H1 (cell line): ENCODE results near the gene CCDC138. TPM values are rescaled to one million over a fixed set of nuclear protein-coding genes. Genes with fewer than 3 reads are reported as not detected.

Experiments used
- CTCF ChIA-PET: fragments of 300-600 bp; sonication (Branson Sonifier 250); formaldehyde crosslinking; loops from one replicate; lab custom pipeline; 2021; ENCODE audit not compliant: partially characterized antibody; lab: Charles Lee
- POLR2A ChIA-PET: fragments of 300-600 bp; sonication (Branson Sonifier 250); formaldehyde crosslinking; loops from one replicate; lab custom pipeline; 2021; ENCODE audit warnings: inconsistent platforms; ENCODE audit not compliant: partially characterized antibody; lab: Charles Lee
- DNase-seq, 2 experiments: peaks; one replicate each; pipeline versions ENCODE4 v3.0.0 to v3.0.0-alpha.2; 2010 to 2022; ENCODE audit warnings: low spot score in 2 of 2, low read depth in 1 of 2, mixed read lengths in 1 of 2
- FAIRE-seq: peaks from 2 replicates; lab custom pipeline; 2011; peaks lifted over from hg19 to GRCh38; lab: Jason Lieb, UNC
- H2AFZ ChIP-seq: 2 replicates; pipeline ENCODE4 v1.8.1; 2012; ENCODE audit warnings: low read length, inconsistent platforms
- H2AK5ac ChIP-seq: 2 replicates; pipeline ENCODE4 v1.6.1; 2013; ENCODE audit warnings: low read depth, low read length
- H2BK120ac ChIP-seq: replicated peaks from 2 replicates; pipeline ENCODE3; 2013; ENCODE audit warnings: low read depth, low read length, inconsistent platforms
- H2BK12ac ChIP-seq: 2 replicates; pipeline ENCODE4 v1.6.1; 2013; ENCODE audit warnings: low read depth, low read length
- H2BK15ac ChIP-seq: 2 replicates; pipeline ENCODE4 v1.6.1; 2013; ENCODE audit warnings: low read length
- H2BK20ac ChIP-seq: 2 replicates; pipeline ENCODE4 v1.6.1; 2013; ENCODE audit warnings: low read length
- H2BK5ac ChIP-seq: 2 replicates; pipeline ENCODE4 v1.6.1; 2013; ENCODE audit warnings: low read depth, low read length
- H3K14ac ChIP-seq: 2 replicates; pipeline ENCODE4 v1.6.1; 2013; ENCODE audit warnings: inconsistent platforms; ENCODE audit not compliant: insufficient read length
- H3K18ac ChIP-seq: 2 replicates; pipeline ENCODE4 v1.6.1; 2013; ENCODE audit warnings: low read length; ENCODE audit errors: extremely low read depth
- H3K23ac ChIP-seq: 2 replicates; pipeline ENCODE4 v1.6.1; 2013; ENCODE audit warnings: inconsistent platforms; ENCODE audit not compliant: insufficient read length
- H3K23me2 ChIP-seq: 2 replicates; pipeline ENCODE4 v1.6.1; 2013; ENCODE audit warnings: low read depth, low read length
- H3K27ac ChIP-seq: 2 replicates; pipeline ENCODE4 v1.6.1; 2011; ENCODE audit warnings: low read depth, low read length, inconsistent platforms
- H3K27me3 ChIP-seq, 4 experiments: replicated peaks in 1 of 4; 1 replicate in 1 of 4; 2 replicates in 3 of 4; pipeline versions ENCODE4 v1.6.1 to v1.8.1; 2011 to 2013; ENCODE audit warnings: low read length in 3 of 4, mild to moderate bottlenecking in 3 of 4, inconsistent platforms in 2 of 4, mixed read lengths in 2 of 4, moderate library complexity in 1 of 4; ENCODE audit not compliant: control insufficient read depth in 3 of 4, insufficient read depth in 3 of 4; ENCODE audit errors: extremely low read depth in 1 of 4
- H3K36me3 ChIP-seq, 4 experiments: 2 replicates each; pipeline versions ENCODE4 v1.6.1 to v1.8.1; 2011 to 2013; ENCODE audit warnings: mild to moderate bottlenecking in 4 of 4, low read length in 3 of 4, moderate library complexity in 2 of 4, control low read depth in 1 of 4, inconsistent platforms in 1 of 4; ENCODE audit not compliant: insufficient read depth in 4 of 4, control insufficient read depth in 2 of 4
- H3K4ac ChIP-seq: replicated peaks from 2 replicates; pipeline ENCODE3; 2013; ENCODE audit warnings: low read length, low read depth, mixed read lengths, inconsistent platforms; ENCODE audit not compliant: insufficient read length
- H3K4me1 ChIP-seq, 4 experiments: replicated peaks in 1 of 4; 1 replicate in 1 of 4; 2 replicates in 3 of 4; pipeline versions ENCODE4 v1.6.1 to v1.8.1; 2011 to 2013; ENCODE audit warnings: low read length in 3 of 4, inconsistent platforms in 2 of 4, mixed read lengths in 1 of 4; ENCODE audit not compliant: insufficient read depth in 4 of 4, control insufficient read depth in 3 of 4
- H3K4me2 ChIP-seq, 2 experiments: 2 replicates each; pipeline versions ENCODE4 v1.6.1 to v1.8.1; 2011 to 2013; ENCODE audit warnings: low read depth in 2 of 2, low read length in 2 of 2, control low read depth in 1 of 2, inconsistent platforms in 1 of 2, mild to moderate bottlenecking in 1 of 2; ENCODE audit not compliant: insufficient read depth in 1 of 2
- H3K4me3 ChIP-seq, 4 experiments: fragments of 200-600, 300-600 bp in 1 of 4; sonication (generic), shearing (Covaris generic), sonication (Bioruptor Twin) in 1 of 4; 2 replicates each; pipeline versions ENCODE4 v1.5.1 to v1.8.1; 2011 to 2016; ENCODE audit warnings: low read length in 4 of 4, low read depth in 3 of 4, control low read depth in 2 of 4, inconsistent platforms in 2 of 4, mild to moderate bottlenecking in 2 of 4, mixed read lengths in 1 of 4, moderate library complexity in 1 of 4; ENCODE audit not compliant: insufficient read depth in 2 of 4; ENCODE audit errors: extremely low read depth in 1 of 4
- H3K56ac ChIP-seq: replicated peaks from 2 replicates; pipeline ENCODE3; 2013; ENCODE audit warnings: low read depth, mild to moderate bottlenecking, mixed read lengths, low read length, inconsistent platforms; ENCODE audit not compliant: insufficient read length
- H3K79me1 ChIP-seq: 2 replicates; pipeline ENCODE4 v1.6.1; 2013; ENCODE audit warnings: low read depth, low read length, control low read depth
- H3K79me2 ChIP-seq, 2 experiments: 2 replicates each; pipeline versions ENCODE4 v1.6.1 to v1.8.1; 2012 to 2013; ENCODE audit warnings: low read length in 2 of 2, mild to moderate bottlenecking in 2 of 2, inconsistent platforms in 1 of 2; ENCODE audit not compliant: insufficient read depth in 2 of 2, control insufficient read depth in 1 of 2
- H3K9ac ChIP-seq, 4 experiments: replicated peaks in 1 of 4; 1 replicate in 1 of 4; 2 replicates in 3 of 4; pipeline versions ENCODE4 v1.6.1 to v1.8.1; 2011 to 2013; ENCODE audit warnings: low read depth in 3 of 4, low read length in 3 of 4, control low read depth in 2 of 4, mild to moderate bottlenecking in 2 of 4, moderate library complexity in 2 of 4, inconsistent platforms in 1 of 4; ENCODE audit errors: extremely low read depth in 1 of 4
- H3K9me3 ChIP-seq, 2 experiments: 2 replicates each; pipeline versions ENCODE4 v1.6.1 to v1.8.1; 2012 to 2013; ENCODE audit warnings: mild to moderate bottlenecking in 2 of 2, moderate library complexity in 2 of 2, control low read depth in 1 of 2, inconsistent platforms in 1 of 2, low read depth in 1 of 2, low read length in 1 of 2, mixed read lengths in 1 of 2; ENCODE audit not compliant: insufficient read depth in 2 of 2
- H4K20me1 ChIP-seq, 2 experiments: replicated peaks in 1 of 2; 2 replicates each; pipeline versions ENCODE3 to v1.8.1; 2011 to 2013; ENCODE audit warnings: inconsistent platforms in 2 of 2, low read length in 2 of 2, mild to moderate bottlenecking in 1 of 2; ENCODE audit not compliant: insufficient read depth in 2 of 2, control insufficient read depth in 1 of 2
- H4K5ac ChIP-seq: 2 replicates; pipeline ENCODE4 v1.6.1; 2013; ENCODE audit warnings: low read length, low read depth, mixed read lengths, inconsistent platforms; ENCODE audit not compliant: insufficient read length
- H4K8ac ChIP-seq: 2 replicates; pipeline ENCODE4 v1.8.0; 2013; ENCODE audit warnings: mild to moderate bottlenecking, moderate library complexity, low read length, inconsistent platforms; ENCODE audit not compliant: insufficient read depth; ENCODE audit errors: extremely low read depth
- H4K91ac ChIP-seq: replicated peaks from 2 replicates; pipeline ENCODE3; 2013; ENCODE audit warnings: low read length, mixed read lengths, inconsistent platforms; ENCODE audit not compliant: insufficient read length
- BACH1 ChIP-seq: IDR thresholded peaks from 2 replicates; pipeline ENCODE4 v1.6.1; 2012; ENCODE audit warnings: low read length, improper control_type of control experiment
- CHD2 ChIP-seq: IDR thresholded peaks from 2 replicates; pipeline ENCODE4 v1.6.1; 2012; ENCODE audit warnings: low read length, improper control_type of control experiment
- CTCF ChIP-seq, 3 experiments: IDR thresholded peaks; 1 replicate in 2 of 3; 2 replicates in 1 of 3; pipeline versions ENCODE4 v1.5.1 to v1.6.1; 2011; ENCODE audit warnings: low read length in 3 of 3, mild to moderate bottlenecking in 3 of 3, inconsistent platforms in 2 of 3, low read depth in 1 of 3, moderate library complexity in 1 of 3; ENCODE audit not compliant: insufficient read depth in 1 of 3; ENCODE audit errors: control extremely low read depth in 1 of 3
- KDM1A ChIP-seq: fragments of 200-600, 300-600 bp; sonication (generic); IDR thresholded peaks from 2 replicates; pipeline ENCODE4 v1.7.1; 2016; ENCODE audit warnings: mild to moderate bottlenecking, low read length, borderline replicate concordance
- MAFK ChIP-seq: IDR thresholded peaks from 2 replicates; pipeline ENCODE4 v1.6.1; 2012; ENCODE audit warnings: low read depth, mild to moderate bottlenecking, improper control_type of control experiment, low read length
- SAP30 ChIP-seq: fragments of 300-600 bp; sonication (generic); IDR thresholded peaks from 2 replicates; pipeline ENCODE4 v1.7.1; 2012; ENCODE audit warnings: low read length, moderate library complexity, mild to moderate bottlenecking, inconsistent platforms; ENCODE audit not compliant: insufficient read depth, insufficient replicate concordance
- SRF ChIP-seq: IDR thresholded peaks from 2 replicates; pipeline ENCODE4 v1.6.1; 2011; ENCODE audit warnings: mild to moderate bottlenecking, low read depth, low read length, moderate library complexity
- SUZ12 ChIP-seq: fragments of 200-600 bp; sonication (generic); IDR thresholded peaks from 2 replicates; pipeline ENCODE4 v1.6.1; 2012; ENCODE audit warnings: mild to moderate bottlenecking, inconsistent platforms, low read length, moderate library complexity, mixed read lengths
- TAF7 ChIP-seq: optimal IDR thresholded peaks from 2 replicates; pipeline ENCODE3; 2011; ENCODE audit warnings: low read depth, mild to moderate bottlenecking, inconsistent platforms, low read length, moderate library complexity, borderline replicate concordance
- TCF12 ChIP-seq: IDR thresholded peaks from 2 replicates; pipeline ENCODE4 v1.6.1; 2011; ENCODE audit warnings: low read depth, mild to moderate bottlenecking, low read length
- WGBS, 2 experiments: shearing (Covaris generic) in 1 of 2; methylation state at CpG; one replicate each; pipeline versions ENCODE4 v1.1.6 to v1.1.7; 2013 to 2015; ENCODE audit warnings: low lambda C conversion rate in 2 of 2, mixed read lengths in 2 of 2, inconsistent platforms in 1 of 2, low coverage in 1 of 2, missing lambda C conversion rate in 1 of 2; ENCODE audit not compliant: insufficient replicate concordance in 2 of 2, insufficient coverage in 1 of 2, insufficient read length in 1 of 2; ENCODE audit errors: extremely low coverage in 1 of 2, missing lambda C conversion rate in 1 of 2; 5-methylcytosine and 5-hydroxymethylcytosine counted together
- polyA plus RNA-seq, 7 experiments: library from polyadenylated mRNA; depleted of rRNA in 3 of 7; stranded (reverse) in 5 of 7; unstranded in 2 of 7; fragments of >200 nt in 5 of 7; fragments of 200-250 nt in 2 of 7; gene quantifications; 1 replicate in 5 of 7; 2 replicates in 1 of 7; 4 replicates in 1 of 7; pipeline versions ENCODE4 v1.2.1 to v1.2.3, GENCODE V29; 2011 to 2013; ENCODE audit warnings: missing spikeins in 2 of 7, mixed read lengths in 2 of 7
- total RNA-seq: library from RNA; stranded (reverse); fragmentation: NEBNext Ultra II Directional; extraction: Animal tissue kit (Norgen Biotek cat#: 25700); gene quantifications from 2 replicates; pipeline ENCODE4 v1.2.1, GENCODE V29; 2021

Gene CCDC138
- total and polyA plus RNA-seq, 2 of the 8 experiments (the other 6 are each of a cell fraction or from before 2014, with no cell fraction given): 8.3 to 29.8 TPM

GRCh38 chr2:108907822-108908712 is 121.5 kb downstream of the CCDC138 start:
- Histone ChIP-seq H3K27ac (no peak overlapping the region), H2BK15ac (no peak overlapping the region), H3K14ac (no peak overlapping the region), H4K20me1 (no peaks in the 10 kb centered on the region), H2BK20ac (no peak overlapping the region), H2BK120ac (no peak overlapping the region), H2BK12ac (no peak overlapping the region), H3K27me3 (no peaks in the 10 kb centered on the region), H3K79me2 (no peaks in the 10 kb centered on the region), H4K5ac (no peak overlapping the region), H3K4ac (no peak overlapping the region), H2AFZ (no peak overlapping the region), H4K91ac (no peak overlapping the region), H2AK5ac (no peak overlapping the region), H3K4me2 (no peak overlapping the region), H3K56ac (no peak overlapping the region), H4K8ac (no peak overlapping the region), H3K9me3 (no peaks in the 10 kb centered on the region), H3K36me3 (no peaks in the 10 kb centered on the region), H3K9ac (no peak overlapping the region), H3K4me1 (no peaks in the 10 kb centered on the region), H3K18ac (no peak overlapping the region), H3K4me3 (no peak overlapping the region), H3K23me2 (no peaks in the 10 kb centered on the region), H3K23ac (no peak overlapping the region), H3K79me1 (no peaks in the 10 kb centered on the region), H2BK5ac (no peak overlapping the region)
- POLR2A ChIA-PET: no interaction called here
- CTCF ChIA-PET: interaction anchor here (0.6 to 1.0 kb wide), 2 partner anchors 22 to 164 kb away, joined by 3 to 5 read pairs; no protein-coding TSS in a partner anchor
- 91% methylated on average over 24 of the region's 24 CpGs; no CpG with 5 or more reads in 1 of the 2 experiments for WGBS, 2 experiments
- DNase-seq (peak in 1 of 2 experiments; percentile 37), FAIRE-seq (no peak)
- TF ChIP-seq SUZ12 (no peak), SAP30 (no peak), CHD2 (no peak), CTCF (IDR thresholded peaks at IDR 0.05; ENCODE audit: control extremely low read depth in 1 of 3, insufficient read depth in 1 of 3, low read depth in 1 of 3, low read length in 3 of 3) (no peak), KDM1A (no peak), BACH1 (no peak), MAFK (no peak), SRF (no peak), TAF7 (no peak), TCF12 (no peak)
